ENCODE data around the gene FKRP. TPM values are rescaled to one million over a fixed set of nuclear protein-coding genes. Genes with fewer than 3 reads are reported as not detected.
A peak's percentile ranks its signal among the peaks of the same experiment; 100 is the strongest.

Gene FKRP
- total and polyA plus RNA-seq, 8 donors, result 5.0 to 17.4 (median 8.0) TPM

GRCh38 chr19:46788262-46788967, 42.6 kb downstream of the FKRP start, which contains the start of gene SLC1A5:
TSS of gene SLC1A5 (minus strand) at chr19:46788594. CDS start at chr19:46787965, 629 bp downstream.
- ATAC-seq (peak; percentile 80 to 91 (median 88)), DNase-seq (peak; percentile 89 to 97 (median 94)), FAIRE-seq (no peak)
- peaks cover 3 to 6% (median 4%) of the 10 kb centered on the region in 3 donors for H3K4me1 ChIP-seq
- H3K27me3 ChIP-seq, result no peaks in the 10 kb centered on the region
- H3K36me3 ChIP-seq, result no peaks in the 10 kb centered on the region
- TF ChIP-seq, protein P1, sequence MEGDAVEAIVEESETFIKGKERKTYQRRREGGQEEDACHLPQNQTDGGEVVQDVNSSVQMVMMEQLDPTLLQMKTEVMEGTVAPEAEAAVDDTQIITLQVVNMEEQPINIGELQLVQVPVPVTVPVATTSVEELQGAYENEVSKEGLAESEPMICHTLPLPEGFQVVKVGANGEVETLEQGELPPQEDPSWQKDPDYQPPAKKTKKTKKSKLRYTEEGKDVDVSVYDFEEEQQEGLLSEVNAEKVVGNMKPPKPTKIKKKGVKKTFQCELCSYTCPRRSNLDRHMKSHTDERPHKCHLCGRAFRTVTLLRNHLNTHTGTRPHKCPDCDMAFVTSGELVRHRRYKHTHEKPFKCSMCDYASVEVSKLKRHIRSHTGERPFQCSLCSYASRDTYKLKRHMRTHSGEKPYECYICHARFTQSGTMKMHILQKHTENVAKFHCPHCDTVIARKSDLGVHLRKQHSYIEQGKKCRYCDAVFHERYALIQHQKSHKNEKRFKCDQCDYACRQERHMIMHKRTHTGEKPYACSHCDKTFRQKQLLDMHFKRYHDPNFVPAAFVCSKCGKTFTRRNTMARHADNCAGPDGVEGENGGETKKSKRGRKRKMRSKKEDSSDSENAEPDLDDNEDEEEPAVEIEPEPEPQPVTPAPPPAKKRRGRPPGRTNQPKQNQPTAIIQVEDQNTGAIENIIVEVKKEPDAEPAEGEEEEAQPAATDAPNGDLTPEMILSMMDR (IDR thresholded peaks at IDR 0.05), result no peak
- H3K27ac ChIP-seq, result peak within 1 kb of the TSS; percentile 54 to 71 (median 64)
- 2% methylated on average over 41 to 46 of the region's 46 CpGs for WGBS, 2 donors
- H3K9me3 ChIP-seq, result no peaks in the 10 kb centered on the region
- H3K4me3 ChIP-seq, result peak within 1 kb of the TSS; percentile 47 to 76 (median 53)
- intact Hi-C loops (cut with DNase I), result no loop called here

DNA sequence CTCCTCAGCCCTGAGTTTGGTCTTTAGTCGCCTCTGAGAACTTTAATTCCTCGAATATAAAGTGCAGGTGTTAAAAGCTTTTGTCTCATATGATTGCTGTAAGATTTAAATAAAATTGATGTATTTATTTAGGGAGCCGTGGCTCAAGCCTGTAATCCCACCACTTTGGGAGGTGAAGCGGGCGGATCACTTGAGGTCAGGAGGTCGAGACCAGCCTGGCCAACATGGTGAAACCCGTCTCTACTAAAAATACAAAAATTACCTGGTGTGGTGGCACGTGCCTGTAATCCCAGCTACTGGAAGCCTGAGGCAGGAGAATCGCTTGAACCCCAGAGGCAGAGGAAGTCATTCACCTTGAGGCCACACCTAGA, 43.1 kb downstream of the FKRP start:
- intact Hi-C loops (cut with DNase I), result no loop called here
- DNase-seq (no peak), ATAC-seq (no peak), FAIRE-seq (no peak)
- H3K4me1 ChIP-seq, result peaks cover 3 to 6% (median 4%) of the 10 kb centered on the region in 3 donors
- no peaks in the 10 kb centered on the region for H3K9me3 ChIP-seq
- no peaks in the 10 kb centered on the region for H3K27me3 ChIP-seq
- H3K27ac ChIP-seq, result no peak overlapping the region
- WGBS, 2 donors, result 53% methylated on average over 9 of the region's 9 CpGs
- no peak overlapping the region for H3K4me3 ChIP-seq
- TF ChIP-seq, protein P1 (IDR thresholded peaks at IDR 0.05), result no peak
- no peaks in the 10 kb centered on the region for H3K36me3 ChIP-seq

DNA sequence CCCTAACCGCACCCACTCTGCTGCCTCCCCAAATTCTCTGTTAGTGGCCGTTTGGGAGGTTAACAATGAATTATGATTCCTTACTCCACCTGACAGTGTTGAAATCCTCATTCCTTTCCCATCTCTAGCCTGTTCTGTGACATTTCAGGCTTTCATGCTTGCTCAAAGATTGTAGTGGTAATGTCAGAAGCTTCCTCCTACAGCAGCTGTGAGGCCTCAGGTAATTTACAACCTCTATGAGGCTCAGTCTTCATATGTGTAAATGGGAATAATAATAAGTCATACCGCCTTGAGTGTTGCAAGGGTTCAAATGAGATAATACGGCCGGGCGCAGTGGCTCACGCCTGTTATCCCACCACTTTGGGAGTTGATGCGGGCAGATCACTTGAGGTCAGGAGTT, 43.5 kb downstream of the FKRP start:
- no peak for FAIRE-seq
- 76 to 90% methylated on average over 8 of the region's 8 CpGs for WGBS, 2 donors
- DNase-seq, result no peak
- peaks cover 3 to 4% (median 3%) of the 10 kb centered on the region in 3 donors for H3K4me1 ChIP-seq
- H3K27ac ChIP-seq, result no peak overlapping the region
- H3K27me3 ChIP-seq, result no peaks in the 10 kb centered on the region
- TF ChIP-seq, protein P1 (IDR thresholded peaks at IDR 0.05), result no peak
- H3K36me3 ChIP-seq, result no peaks in the 10 kb centered on the region
- H3K4me3 ChIP-seq, result no peak overlapping the region
- no peak for ATAC-seq
- H3K9me3 ChIP-seq, result no peaks in the 10 kb centered on the region
- intact Hi-C loops (cut with DNase I), result no loop called here

- DNase-seq, result no peak
- no peaks in the 10 kb centered on the region for H3K27me3 ChIP-seq
- peaks cover 0 to 4% (median 0%) of the 10 kb centered on the region in 3 donors for H3K4me1 ChIP-seq
- no peak overlapping the region for H3K4me3 ChIP-seq
- intact Hi-C loops (cut with DNase I), result no loop called here
- no peaks in the 10 kb centered on the region for H3K9me3 ChIP-seq
- TF ChIP-seq, protein P1 (IDR thresholded peaks at IDR 0.05), result no peak
- H3K27ac ChIP-seq, result no peak overlapping the region
- ATAC-seq, result no peak
- H3K36me3 ChIP-seq, result no peaks in the 10 kb centered on the region
- 74 to 85% methylated on average over 5 of the region's 5 CpGs for WGBS, 2 donors
- FAIRE-seq, result no peak
Observed at GRCh38 chr19:46791944-46792343, 46.1 kb downstream of the FKRP start.

DNA sequence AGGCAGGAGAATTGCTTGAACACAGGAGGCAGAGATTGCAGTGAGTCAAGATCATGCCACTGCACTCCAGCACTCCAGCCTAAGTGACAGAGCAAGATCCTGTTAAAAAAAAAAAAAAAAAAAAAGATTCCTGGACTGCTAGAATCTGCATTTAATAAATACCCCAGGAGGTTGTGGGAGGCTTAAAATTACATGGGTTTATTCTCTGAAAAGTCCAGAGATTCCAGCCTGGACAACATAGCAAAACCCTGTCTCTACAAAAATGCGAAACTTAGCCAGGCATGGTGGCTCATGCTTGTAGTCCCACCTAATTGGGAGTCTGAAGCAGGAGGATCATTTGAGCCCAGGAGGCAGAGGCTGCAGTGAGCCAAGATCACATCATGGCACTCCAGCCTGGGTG, 52.0 kb downstream of the FKRP start:
- Histone ChIP-seq H3K36me3 (no peaks in the 10 kb centered on the region), H3K4me3 (no peak overlapping the region), H3K27me3 (no peaks in the 10 kb centered on the region), H3K4me1 (no peaks in the 10 kb centered on the region), H3K27ac (no peak overlapping the region), H3K9me3 (no peaks in the 10 kb centered on the region)
- ATAC-seq (no peak), FAIRE-seq (no peak), DNase-seq (no peak)
- TF ChIP-seq, protein P1 (IDR thresholded peaks at IDR 0.05), result no peak
- WGBS, 2 donors, result 90 to 96% methylated on average over 1 of the region's 1 CpG
- intact Hi-C loops (cut with DNase I), result no loop called here

All from pancreas (tissue), 10 donors.